ENCODE results near the gene SLC22A23.

- TF ChIP-seq CTCF (IDR thresholded peaks at IDR 0.05), result no peak
- no peak for TF ChIP-seq POLR2A (IDR thresholded peaks at IDR 0.05)
- no peak for TF ChIP-seq EP300 (IDR thresholded peaks at IDR 0.05)
Observed at GRCh38 chr6:3457710-3458602, 1.1 kb upstream of the SLC22A23 start.
